GM10266 (cell line): ENCODE results near the gene NUDCD3.
A peak's percentile ranks its signal among the peaks of the same experiment; 100 is the strongest.

Source experiments
- DNase-seq: peaks from one replicate; pipeline ENCODE4 v3.0.0; 2012; ENCODE audit errors: extremely low spot score
- CTCF ChIP-seq: IDR thresholded peaks from 2 replicates; pipeline ENCODE4 v1.5.1; 2012; ENCODE audit warnings: mild to moderate bottlenecking, low read depth; ENCODE audit not compliant: control insufficient read depth, insufficient read depth; ENCODE audit errors: missing control alignments

NUDCD3 gene

GRCh38 chr7:44469461-44470134, 20.9 kb downstream of the NUDCD3 start:
- DNase-seq: no peak
- no peak for TF ChIP-seq CTCF

GRCh38 chr7:44467217-44467548, 23.3 kb downstream of the NUDCD3 start:
- no peak for DNase-seq
- no peak for TF ChIP-seq CTCF

DNA sequence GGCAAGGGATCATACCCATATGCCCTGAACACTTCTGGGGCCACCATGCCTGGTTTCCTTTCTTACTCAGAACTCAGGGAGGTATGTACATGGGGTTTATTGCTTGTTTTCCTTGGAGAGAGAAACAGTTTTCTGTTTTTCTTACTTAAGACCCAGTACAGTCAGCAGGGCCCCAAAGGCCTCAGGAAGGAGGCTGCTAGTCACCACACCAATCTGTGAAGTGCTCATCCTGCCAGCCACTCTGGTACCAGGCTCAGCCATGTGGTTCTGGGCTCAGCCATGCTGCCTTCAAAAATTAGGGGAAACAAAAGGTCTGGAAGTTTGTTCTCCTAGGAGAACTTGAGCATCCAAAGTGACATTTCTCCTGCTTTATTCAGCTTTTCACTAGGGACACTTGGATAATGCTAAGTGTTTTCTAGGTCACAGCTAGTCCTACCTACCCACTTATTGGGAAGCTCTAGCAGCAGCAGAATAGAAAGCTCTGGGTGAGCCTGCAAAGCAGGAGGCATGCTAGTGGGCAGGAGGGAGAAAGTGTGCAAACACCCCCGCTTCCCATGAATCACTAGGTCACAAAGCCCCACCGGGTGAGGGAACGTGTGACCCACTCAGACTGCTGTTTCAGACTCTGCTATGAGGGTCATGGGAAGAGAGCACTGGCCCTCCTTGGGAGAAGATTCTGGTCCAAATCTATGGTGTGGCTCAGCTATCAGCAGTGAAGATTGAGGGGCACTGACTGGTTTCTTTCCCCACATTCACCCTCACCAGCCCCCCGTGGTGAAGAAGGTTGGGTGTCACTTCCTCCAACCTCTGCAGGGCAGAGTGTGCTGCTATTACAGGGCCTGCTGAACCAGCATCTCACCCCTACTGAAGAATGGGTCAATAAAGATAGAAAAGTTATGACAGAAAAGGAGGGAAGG, 23.9 kb downstream of the NUDCD3 start:
- no peak for DNase-seq
- no peak for TF ChIP-seq CTCF

- DNase-seq: no peak
- no peak for TF ChIP-seq CTCF
Observed at GRCh38 chr7:44465490-44465889, 25.0 kb downstream of the NUDCD3 start.

- no peak for DNase-seq
Observed at GRCh38 chr7:44463169-44463808, 27.2 kb downstream of the NUDCD3 start.

GRCh38 chr7:44461387-44461786, 29.1 kb downstream of the NUDCD3 start:
- TF ChIP-seq CTCF: no peak
- DNase-seq: peak; percentile 17

More at GRCh38 chr7:44463169-44463808, 27.2 kb downstream of the NUDCD3 start:
- TF ChIP-seq CTCF: no peak

GRCh38 chr7:44460325-44460724, 30.1 kb downstream of the NUDCD3 start:
- peak; percentile 50 for DNase-seq
- no peak for TF ChIP-seq CTCF
